Thyroid gland (tissue), 4 donors: ENCODE measurements around the gene MYOF.

Experiments
- POLR2A ChIP-seq, 2 donors: fragments of 450-650 bp; IDR thresholded peaks; one replicate each; pipeline ENCODE4 v1.6.1; 2017; ENCODE audit warnings: antibody characterized with exemption in 2 of 2, mild to moderate bottlenecking in 2 of 2, moderate library complexity in 1 of 2
- TF ChIP-seq, protein P1 (sequence below), 6 experiments: fragments of 200-600 bp in 3 of 6; fragments of 450-650 bp in 3 of 6; sonication (generic) in 3 of 6; IDR thresholded peaks; one replicate each; pipeline ENCODE4 v1.5.1; 2016 to 2019; ENCODE audit warnings: antibody characterized with exemption in 6 of 6, mild to moderate bottlenecking in 2 of 6, inconsistent platforms in 1 of 6, moderate library complexity in 1 of 6

DNA sequence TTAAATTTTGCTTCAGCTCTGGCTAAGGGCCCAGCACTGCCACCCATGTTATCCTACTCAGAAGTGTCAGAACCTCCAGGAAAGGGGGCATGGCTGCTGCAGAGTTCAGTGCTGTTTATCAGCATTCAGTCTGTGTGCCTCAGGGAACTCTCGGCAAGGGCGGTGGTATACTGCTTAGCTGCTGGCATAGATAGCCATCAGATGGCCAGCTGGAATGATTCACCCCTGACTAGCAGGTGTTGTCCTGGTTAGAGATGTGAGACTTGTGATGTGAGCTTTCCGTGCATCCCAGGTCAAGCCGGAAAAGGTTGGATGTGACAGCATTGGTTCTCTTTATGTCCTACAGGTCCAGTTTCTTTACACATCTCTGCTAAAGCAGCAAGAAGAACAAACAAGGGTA, 36.4 kb upstream of the MYOF start:
- no peak for TF ChIP-seq POLR2A (IDR thresholded peaks at IDR 0.05)
- TF ChIP-seq, protein P1, sequence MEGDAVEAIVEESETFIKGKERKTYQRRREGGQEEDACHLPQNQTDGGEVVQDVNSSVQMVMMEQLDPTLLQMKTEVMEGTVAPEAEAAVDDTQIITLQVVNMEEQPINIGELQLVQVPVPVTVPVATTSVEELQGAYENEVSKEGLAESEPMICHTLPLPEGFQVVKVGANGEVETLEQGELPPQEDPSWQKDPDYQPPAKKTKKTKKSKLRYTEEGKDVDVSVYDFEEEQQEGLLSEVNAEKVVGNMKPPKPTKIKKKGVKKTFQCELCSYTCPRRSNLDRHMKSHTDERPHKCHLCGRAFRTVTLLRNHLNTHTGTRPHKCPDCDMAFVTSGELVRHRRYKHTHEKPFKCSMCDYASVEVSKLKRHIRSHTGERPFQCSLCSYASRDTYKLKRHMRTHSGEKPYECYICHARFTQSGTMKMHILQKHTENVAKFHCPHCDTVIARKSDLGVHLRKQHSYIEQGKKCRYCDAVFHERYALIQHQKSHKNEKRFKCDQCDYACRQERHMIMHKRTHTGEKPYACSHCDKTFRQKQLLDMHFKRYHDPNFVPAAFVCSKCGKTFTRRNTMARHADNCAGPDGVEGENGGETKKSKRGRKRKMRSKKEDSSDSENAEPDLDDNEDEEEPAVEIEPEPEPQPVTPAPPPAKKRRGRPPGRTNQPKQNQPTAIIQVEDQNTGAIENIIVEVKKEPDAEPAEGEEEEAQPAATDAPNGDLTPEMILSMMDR (IDR thresholded peaks at IDR 0.05): no peak
